Measurements from ENCODE around the gene ZYX. TPM values are rescaled to one million over a fixed set of nuclear protein-coding genes. Genes with fewer than 3 reads are reported as not detected.

Gene ZYX, protein sequence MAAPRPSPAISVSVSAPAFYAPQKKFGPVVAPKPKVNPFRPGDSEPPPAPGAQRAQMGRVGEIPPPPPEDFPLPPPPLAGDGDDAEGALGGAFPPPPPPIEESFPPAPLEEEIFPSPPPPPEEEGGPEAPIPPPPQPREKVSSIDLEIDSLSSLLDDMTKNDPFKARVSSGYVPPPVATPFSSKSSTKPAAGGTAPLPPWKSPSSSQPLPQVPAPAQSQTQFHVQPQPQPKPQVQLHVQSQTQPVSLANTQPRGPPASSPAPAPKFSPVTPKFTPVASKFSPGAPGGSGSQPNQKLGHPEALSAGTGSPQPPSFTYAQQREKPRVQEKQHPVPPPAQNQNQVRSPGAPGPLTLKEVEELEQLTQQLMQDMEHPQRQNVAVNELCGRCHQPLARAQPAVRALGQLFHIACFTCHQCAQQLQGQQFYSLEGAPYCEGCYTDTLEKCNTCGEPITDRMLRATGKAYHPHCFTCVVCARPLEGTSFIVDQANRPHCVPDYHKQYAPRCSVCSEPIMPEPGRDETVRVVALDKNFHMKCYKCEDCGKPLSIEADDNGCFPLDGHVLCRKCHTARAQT
- total RNA-seq = 10 to 100 TPM; 26.9 to 79.9 (median 56.7) TPM

DNA sequence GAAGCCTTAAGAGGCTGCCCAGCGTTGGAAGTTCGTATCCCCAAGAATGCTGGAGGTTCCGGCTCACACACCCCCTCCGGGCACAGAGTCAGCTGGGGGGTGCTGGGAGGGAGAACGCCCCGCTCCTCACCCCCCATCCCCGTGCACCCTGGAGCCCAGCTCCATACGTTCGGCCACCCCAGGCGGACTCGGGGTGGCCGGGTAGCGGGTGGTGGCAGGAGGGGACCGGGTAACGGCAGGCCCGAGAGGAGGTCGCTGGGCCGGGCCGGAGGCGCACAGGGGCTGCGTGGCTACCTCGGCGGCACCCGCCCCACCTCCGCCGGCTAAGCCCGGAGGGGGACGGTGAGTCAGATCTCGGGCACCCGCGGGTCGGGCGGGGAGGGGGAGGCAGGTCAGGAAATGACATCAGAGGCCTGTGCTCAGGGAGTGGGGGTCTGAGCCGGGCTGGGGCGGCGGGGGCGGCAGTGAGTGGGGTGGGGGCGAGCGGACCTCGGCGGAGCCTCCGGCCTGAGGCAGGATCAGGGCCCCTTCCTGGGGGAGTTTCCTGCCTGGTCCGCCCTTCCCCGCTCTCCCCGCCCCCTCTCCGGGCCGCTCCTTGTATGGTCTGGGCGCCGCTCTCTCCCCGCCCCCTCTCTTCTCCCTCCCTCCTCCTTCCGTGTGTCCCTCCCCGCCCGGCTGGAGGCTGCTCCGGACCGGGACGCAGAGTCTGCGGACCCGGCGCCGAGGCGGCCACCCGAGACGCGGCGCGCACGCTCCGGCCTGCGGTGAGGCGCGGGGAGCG lies at the start of gene ZYX:
Gene ZYX (plus strand): TSS at position 700 of the 781 bp plus-strand sequence. CDS start 227 bp downstream, outside the sequence.
- TF ChIP-seq, protein P1, sequence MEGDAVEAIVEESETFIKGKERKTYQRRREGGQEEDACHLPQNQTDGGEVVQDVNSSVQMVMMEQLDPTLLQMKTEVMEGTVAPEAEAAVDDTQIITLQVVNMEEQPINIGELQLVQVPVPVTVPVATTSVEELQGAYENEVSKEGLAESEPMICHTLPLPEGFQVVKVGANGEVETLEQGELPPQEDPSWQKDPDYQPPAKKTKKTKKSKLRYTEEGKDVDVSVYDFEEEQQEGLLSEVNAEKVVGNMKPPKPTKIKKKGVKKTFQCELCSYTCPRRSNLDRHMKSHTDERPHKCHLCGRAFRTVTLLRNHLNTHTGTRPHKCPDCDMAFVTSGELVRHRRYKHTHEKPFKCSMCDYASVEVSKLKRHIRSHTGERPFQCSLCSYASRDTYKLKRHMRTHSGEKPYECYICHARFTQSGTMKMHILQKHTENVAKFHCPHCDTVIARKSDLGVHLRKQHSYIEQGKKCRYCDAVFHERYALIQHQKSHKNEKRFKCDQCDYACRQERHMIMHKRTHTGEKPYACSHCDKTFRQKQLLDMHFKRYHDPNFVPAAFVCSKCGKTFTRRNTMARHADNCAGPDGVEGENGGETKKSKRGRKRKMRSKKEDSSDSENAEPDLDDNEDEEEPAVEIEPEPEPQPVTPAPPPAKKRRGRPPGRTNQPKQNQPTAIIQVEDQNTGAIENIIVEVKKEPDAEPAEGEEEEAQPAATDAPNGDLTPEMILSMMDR (IDR thresholded peaks at IDR 0.05; ENCODE audit: low read depth) = no peak

DNA sequence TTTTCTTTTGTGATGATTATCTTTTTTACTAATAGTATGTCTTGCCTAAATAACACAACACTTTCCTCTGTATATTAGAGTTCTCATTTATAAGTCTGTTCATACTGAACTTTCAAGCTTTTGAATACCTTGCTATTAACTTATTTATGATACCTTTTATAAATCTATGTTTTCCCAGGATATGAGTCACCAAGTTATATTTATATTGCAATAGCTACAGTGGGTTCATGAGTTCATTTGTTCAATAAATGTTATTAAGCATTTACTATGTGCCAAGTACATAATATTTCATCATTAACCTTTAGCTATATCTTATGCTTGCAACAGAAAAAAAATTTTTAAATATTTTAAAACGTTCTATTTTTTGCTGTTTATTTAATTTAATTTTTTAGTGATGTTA lies 46.9 kb upstream of the ZYX start:
- TF ChIP-seq, protein P1 (IDR thresholded peaks at IDR 0.05; ENCODE audit: low read depth) = no peak

DNA sequence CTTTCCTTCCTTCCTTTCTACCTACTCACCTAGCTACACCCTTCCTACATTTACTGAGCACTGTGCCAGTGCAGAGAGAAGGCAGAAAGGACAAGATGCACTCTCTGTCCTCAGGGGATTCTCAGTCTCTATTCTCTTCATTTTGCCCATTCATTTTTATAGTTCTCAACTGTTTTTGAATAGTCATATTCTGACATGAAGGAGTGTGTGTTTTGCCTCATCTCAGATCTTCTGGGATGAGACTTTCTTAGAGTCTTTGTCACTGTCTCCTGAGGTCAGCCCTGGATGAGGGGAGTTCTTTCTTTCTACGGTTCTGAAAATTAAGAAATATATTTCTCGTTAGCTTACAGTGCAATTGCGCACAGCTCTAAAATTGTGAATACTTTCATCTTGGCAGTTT lies 43.9 kb upstream of the ZYX start:
- TF ChIP-seq, protein P1 (IDR thresholded peaks at IDR 0.05; ENCODE audit: low read depth) = no peak

DNA sequence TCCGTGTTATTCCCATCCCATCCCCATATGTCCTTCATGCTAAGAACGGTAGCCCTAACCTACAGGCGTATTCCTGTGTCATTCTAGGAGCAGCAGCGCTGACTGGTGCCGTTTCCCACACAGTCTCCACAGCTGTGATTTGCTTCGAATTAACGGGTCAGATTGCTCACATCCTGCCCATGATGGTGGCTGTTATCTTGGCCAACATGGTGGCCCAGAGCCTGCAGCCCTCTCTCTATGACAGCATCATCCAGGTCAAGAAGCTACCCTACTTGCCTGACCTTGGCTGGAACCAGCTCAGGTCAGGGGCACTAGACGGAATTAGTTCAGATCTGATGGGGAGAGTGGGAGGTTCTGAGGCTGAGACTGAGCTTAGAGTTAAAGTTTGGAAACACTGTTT lies 39.3 kb upstream of the ZYX start:
- TF ChIP-seq, protein P1 (IDR thresholded peaks at IDR 0.05; ENCODE audit: low read depth) = no peak

GRCh38 chr7:143343596-143343995 lies 37.5 kb upstream of the ZYX start:
- TF ChIP-seq, protein P1 (IDR thresholded peaks at IDR 0.05; ENCODE audit: low read depth) = no peak

- TF ChIP-seq, protein P1 (IDR thresholded peaks at IDR 0.05; ENCODE audit: low read depth) = no peak
Measured at GRCh38 chr7:143345428-143345900, 35.7 kb upstream of the ZYX start.

DNA sequence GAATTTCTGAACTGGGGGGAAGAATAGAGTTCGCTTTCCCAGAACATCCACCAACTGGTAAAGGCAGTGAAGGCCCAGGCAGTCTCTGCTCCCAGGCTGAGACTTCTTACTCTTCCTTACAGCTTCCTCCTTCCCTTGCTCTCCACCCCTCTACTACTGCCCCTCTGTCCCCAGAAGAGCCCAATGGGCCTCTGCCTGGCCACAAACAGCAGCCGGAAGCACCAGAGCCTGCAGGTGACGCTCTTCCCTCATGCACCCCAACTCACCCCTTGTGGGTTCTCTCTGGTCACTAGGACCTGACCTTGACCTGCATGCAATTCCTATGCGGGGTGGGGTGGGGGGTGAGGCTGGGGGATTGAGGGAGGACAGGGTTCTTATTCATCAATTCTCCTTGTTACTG lies 35.1 kb upstream of the ZYX start:
- TF ChIP-seq, protein P1 (IDR thresholded peaks at IDR 0.05; ENCODE audit: low read depth) = no peak
